Glomerular visceral epithelial cell (primary cell): Measurements from ENCODE around the gene CAMSAP1.

Experiments used
- DNase-seq: peaks from one replicate; pipeline ENCODE4 v3.0.0-alpha.2; 2016; ENCODE audit errors: extremely low spot score

Gene CAMSAP1

DNA sequence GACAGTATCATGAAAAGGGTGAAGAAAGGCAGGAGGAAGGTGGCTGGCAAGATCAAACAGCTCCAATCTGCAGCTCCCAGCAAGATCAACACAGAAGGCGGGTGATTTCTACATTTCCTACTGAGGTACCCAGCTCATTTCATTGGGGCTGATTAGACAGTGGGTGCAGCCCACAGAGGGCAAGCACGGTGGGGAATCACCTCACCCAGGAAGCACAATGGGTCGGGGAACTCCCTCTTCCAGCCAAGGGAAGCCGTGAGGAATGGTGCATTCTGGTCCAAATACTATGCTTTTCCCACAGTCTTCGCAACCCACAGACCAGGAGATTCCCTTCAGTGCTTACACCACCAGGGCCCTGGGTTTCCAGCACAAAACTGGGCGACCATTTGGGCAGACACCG is 66.8 kb downstream of the CAMSAP1 start:
- DNase-seq: no peak

GRCh38 chr9:135840107-135840506 is 67.2 kb downstream of the CAMSAP1 start:
- DNase-seq: no peak

GRCh38 chr9:135839516-135839915 is 67.8 kb downstream of the CAMSAP1 start:
- DNase-seq: no peak

DNA sequence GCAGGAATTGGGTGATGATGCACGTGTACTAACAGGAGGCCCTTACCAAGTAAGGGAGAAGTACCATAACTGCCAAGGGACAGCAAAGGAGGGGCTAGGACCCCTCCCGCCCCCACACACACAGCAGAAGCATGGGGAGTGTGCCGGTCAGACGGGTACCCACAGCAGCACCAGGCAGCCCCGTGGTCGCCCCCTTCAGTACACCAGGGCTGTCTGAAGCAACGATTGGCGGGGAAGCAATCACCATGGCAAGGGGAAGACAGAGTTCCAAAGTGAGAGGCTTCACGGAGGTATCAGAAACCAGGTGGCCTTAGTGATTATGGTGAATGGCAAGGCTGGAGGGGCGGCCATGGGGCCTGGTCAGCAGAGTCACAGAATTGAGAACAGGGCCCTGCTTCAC is 72.2 kb downstream of the CAMSAP1 start:
- no peak for DNase-seq

DNA sequence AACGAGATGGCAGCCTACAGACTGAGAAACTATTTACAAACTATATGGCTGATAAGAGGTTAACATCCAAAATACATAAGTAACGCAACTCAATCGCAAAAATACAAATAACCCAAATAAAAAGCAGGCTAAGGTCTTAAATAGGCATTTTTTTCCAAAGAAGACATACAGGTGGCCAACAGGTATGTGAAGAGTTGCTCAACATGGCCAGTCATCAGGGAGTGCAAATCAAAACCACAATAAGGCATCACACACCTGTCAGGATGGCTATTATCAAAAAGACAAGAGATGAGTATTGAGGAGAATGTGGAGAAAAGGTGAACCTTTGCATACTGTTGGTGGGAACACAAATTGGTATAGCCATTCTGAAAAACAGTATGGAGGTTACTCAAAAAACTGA is 73.5 kb downstream of the CAMSAP1 start:
- no peak for DNase-seq

- DNase-seq: no peak
Measured at GRCh38 chr9:135830496-135830895, 76.8 kb downstream of the CAMSAP1 start.

- no peak for DNase-seq
Measured at GRCh38 chr9:135828656-135829055, 78.7 kb downstream of the CAMSAP1 start.

GRCh38 chr9:135827866-135828580 is 79.3 kb downstream of the CAMSAP1 start:
- no peak for DNase-seq

GRCh38 chr9:135827301-135827700 is 80.0 kb downstream of the CAMSAP1 start:
- DNase-seq: no peak

GRCh38 chr9:135826188-135826545 is 81.2 kb downstream of the CAMSAP1 start:
- no peak for DNase-seq

DNA sequence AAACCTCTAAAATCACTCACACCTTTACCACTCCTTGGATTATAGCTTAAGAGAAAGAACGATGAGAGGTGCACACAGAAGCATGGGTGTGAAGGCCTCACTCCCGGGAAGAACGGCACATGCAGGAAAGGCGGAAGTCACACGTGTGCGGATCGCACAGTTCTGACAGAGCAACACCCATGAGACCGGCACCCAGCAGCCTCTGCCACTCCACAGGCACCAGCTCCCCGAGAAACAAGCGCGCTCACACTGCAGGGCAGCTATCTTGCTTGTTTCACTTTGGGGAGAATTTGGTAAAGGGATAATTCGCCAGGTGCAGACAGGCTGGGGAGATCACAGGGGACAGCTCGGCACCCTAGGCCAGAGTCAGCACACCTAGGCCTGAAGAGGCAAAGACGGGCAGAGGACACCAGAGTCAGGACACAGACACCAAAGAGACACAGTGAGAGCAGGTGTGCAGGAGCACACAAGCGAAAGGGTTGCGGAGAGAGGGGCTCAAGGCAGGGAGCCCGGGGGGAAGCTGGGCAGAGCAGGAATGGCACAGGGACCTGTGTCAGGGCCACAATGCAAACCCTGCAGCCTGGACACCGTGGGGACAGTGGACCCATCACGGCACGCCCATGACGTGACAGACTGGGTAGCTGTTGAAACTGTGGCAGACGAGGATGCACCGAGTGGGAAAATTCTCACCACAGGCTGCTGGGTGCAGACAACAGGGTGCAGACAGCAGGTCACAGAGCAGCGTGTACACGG is 81.7 kb downstream of the CAMSAP1 start:
- DNase-seq: no peak

GRCh38 chr9:135823036-135823435 is 84.3 kb downstream of the CAMSAP1 start:
- DNase-seq: no peak

- no peak for DNase-seq
Measured at GRCh38 chr9:135822374-135822755, 85.0 kb downstream of the CAMSAP1 start.

GRCh38 chr9:135821733-135822373 is 85.5 kb downstream of the CAMSAP1 start:
- no peak for DNase-seq

- DNase-seq: no peak
Measured at GRCh38 chr9:135821116-135821515, 86.2 kb downstream of the CAMSAP1 start.

DNA sequence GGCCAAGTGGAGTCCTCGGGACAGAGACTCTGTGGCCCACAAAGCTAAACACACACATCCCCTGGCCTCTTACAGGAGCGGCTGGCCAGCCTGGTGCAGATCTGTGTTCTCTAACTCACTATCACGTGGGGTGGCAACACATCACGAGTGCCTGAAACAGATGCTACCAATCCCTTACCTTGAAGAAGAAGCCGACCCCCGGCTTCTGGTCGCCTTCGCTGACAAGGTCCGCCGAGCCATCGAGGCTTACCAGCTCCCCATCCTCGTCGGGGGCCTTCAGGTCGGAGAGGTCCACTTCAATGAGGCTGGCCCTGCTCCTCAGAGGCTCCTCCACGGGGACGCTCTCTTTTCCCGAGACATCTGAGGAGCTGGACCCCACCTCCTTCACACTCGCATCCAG is 86.7 kb downstream of the CAMSAP1 start:
- DNase-seq: no peak

DNA sequence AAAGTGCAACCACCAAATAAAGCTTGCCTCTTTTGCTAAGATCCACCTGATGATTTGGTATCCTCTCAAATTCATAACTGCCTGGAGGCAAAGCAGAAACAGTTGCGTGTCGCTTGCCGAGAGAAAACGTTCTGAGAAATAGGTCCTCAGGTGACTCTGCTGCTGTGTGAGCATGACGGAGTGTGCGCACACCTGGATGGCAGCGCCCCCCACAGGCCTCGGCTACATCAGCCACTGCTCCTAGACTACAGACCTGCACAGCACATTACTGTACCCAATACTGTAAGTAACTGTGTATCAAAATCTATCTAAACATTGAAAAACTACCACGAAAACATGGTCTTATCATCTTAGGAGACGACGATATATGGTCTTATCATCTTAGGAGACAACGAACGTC is 87.4 kb downstream of the CAMSAP1 start:
- no peak for DNase-seq

- DNase-seq: no peak
Measured at GRCh38 chr9:135818718-135819475, 88.4 kb downstream of the CAMSAP1 start.

DNA sequence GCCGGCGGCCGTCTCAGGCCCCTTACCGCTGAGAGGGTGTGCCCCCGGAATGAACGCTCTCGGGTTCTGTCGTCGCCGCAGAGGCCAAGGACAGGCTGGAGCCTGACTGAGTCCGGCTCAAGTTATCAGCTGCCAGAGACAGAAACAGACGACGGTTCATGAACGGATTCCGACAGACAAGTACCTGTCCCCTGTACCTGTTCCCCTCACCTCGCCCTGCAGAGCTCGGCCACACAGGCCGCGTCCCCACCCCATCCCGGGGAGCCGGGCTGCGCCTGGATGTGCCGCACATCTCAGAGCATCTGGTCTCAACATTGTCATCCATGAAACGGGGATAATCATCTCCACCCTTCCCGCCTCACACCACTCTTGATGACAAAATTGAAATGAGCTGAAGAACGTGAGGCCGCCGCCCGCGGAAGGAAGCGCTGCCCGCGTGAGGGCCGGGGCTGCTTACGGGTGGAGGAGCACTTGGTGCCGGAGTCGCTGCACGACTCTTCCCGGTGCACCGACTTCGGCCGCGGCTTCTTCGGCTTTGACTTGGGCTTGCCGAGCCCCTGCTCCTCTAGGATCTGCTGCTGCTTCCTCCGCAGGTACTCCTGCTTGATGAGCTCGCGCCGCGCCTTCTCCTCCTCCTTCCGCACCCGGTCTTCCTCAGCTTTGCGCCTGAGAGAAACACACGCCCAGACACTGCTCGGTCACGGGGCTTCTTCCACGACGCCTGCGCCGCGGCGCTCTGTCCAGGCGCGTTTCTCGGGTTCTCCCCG is 89.2 kb downstream of the CAMSAP1 start:
- DNase-seq: no peak

DNA sequence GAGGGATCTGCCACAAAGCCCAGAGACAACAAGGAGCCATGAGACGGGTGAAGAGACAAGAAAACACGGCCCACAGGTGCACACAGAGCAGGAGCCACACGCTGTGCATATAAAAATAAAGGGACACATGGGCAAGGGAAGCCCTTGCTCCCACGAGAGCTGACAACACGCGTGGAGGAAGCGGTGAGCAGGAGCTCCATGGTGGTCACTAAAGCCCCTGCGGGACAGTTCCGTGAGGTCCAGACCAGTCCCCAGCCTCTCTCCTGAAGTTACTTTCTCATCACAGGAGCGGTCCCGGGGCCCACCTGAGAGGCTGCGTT is 90.7 kb downstream of the CAMSAP1 start:
- no peak for DNase-seq

GRCh38 chr9:135815830-135816650 is 91.3 kb downstream of the CAMSAP1 start:
- DNase-seq: no peak
